Measurements from ENCODE around the gene ADAMTS14. TPM values are rescaled to one million over a fixed set of nuclear protein-coding genes. Genes with fewer than 3 reads are reported as not detected.

The ADAMTS14 gene
- polyA plus RNA-seq, 1 donor (not counting 4 experiments of a cell fraction or from before 2014, with no cell fraction given), result 0.09 TPM

DNA sequence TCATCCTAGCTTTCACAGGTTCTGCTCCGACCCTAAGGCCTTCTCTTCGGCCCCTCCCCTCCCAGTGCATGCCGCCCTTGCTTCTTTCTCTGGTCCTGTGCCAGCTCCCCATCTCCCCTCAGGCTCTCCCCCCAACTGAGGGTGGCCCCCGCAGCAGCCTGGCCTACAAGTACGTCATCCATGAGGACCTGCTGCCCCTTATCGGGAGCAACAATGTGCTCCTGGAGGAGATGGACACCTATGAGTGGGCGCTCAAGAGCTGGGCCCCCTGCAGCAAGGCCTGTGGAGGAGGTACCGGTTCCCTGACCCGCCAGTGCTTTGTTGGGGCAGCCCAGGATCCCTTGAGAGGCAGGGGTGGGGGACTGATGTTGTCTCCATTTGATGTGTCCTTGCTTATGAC is 79.0 kb downstream of the ADAMTS14 start:
- Histone ChIP-seq H3K4me3 (ENCODE audit: control insufficient read depth in 2 of 3, extremely low read depth in 1 of 3, insufficient read depth in 2 of 3, low read depth in 1 of 3, low read length in 3 of 3) (no peak overlapping the region), H2AFZ (ENCODE audit: control insufficient read depth, low read length) (no peak overlapping the region), H3K4me1 (ENCODE audit: control insufficient read depth, extremely low read depth, insufficient read depth, low read length) (no peaks in the 10 kb centered on the region), H3K9ac (ENCODE audit: control insufficient read depth, extremely low read depth, insufficient read depth, low read length) (no peak overlapping the region), H3K4me2 (ENCODE audit: control insufficient read depth, extremely low read depth, insufficient read depth, low read depth, low read length) (no peak overlapping the region), H3K36me3 (ENCODE audit: control insufficient read depth in 2 of 2, extremely low read depth in 1 of 2, insufficient read depth in 2 of 2, low read length in 2 of 2) (no peaks in the 10 kb centered on the region), H3K79me2 (ENCODE audit: control insufficient read depth, insufficient read depth, low read length) (no peaks in the 10 kb centered on the region), H3K27me3 (ENCODE audit: control insufficient read depth, extremely low read depth, insufficient read depth, low read length) (peaks cover 2% of the 10 kb centered on the region), H4K20me1 (ENCODE audit: control insufficient read depth, extremely low read depth, insufficient read depth, low read length) (peaks cover 3% of the 10 kb centered on the region), H3K9me3 (ENCODE audit: control insufficient read depth, low read depth, low read length) (no peaks in the 10 kb centered on the region), H3K9me1 (ENCODE audit: control insufficient read depth, extremely low read depth, insufficient read depth, low read length) (no peaks in the 10 kb centered on the region), H3K27ac (ENCODE audit: control insufficient read depth, insufficient read depth, low read length) (no peak overlapping the region)
- TF ChIP-seq, protein P1, sequence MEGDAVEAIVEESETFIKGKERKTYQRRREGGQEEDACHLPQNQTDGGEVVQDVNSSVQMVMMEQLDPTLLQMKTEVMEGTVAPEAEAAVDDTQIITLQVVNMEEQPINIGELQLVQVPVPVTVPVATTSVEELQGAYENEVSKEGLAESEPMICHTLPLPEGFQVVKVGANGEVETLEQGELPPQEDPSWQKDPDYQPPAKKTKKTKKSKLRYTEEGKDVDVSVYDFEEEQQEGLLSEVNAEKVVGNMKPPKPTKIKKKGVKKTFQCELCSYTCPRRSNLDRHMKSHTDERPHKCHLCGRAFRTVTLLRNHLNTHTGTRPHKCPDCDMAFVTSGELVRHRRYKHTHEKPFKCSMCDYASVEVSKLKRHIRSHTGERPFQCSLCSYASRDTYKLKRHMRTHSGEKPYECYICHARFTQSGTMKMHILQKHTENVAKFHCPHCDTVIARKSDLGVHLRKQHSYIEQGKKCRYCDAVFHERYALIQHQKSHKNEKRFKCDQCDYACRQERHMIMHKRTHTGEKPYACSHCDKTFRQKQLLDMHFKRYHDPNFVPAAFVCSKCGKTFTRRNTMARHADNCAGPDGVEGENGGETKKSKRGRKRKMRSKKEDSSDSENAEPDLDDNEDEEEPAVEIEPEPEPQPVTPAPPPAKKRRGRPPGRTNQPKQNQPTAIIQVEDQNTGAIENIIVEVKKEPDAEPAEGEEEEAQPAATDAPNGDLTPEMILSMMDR (optimal IDR thresholded peaks at IDR 0.05 in 1 of 3, IDR thresholded peaks at IDR 0.05 in 1 of 3, conservative IDR thresholded peaks at IDR 0.05 in 1 of 3; ENCODE audit: extremely low read depth in 1 of 3, insufficient read depth in 2 of 3, low read length in 3 of 3), result no peak
- no peak for TF ChIP-seq EZH2 (IDR thresholded peaks at IDR 0.05; ENCODE audit: low read length)
- FAIRE-seq, result no peak
- dilution Hi-C loops (cut with MboI; ENCODE audit: extremely low pct_ligation_motif_present, low sequenced_read_pairs), result no loop called here
- DNase-seq (ENCODE audit: low read depth, low spot score), result no peak

DNA sequence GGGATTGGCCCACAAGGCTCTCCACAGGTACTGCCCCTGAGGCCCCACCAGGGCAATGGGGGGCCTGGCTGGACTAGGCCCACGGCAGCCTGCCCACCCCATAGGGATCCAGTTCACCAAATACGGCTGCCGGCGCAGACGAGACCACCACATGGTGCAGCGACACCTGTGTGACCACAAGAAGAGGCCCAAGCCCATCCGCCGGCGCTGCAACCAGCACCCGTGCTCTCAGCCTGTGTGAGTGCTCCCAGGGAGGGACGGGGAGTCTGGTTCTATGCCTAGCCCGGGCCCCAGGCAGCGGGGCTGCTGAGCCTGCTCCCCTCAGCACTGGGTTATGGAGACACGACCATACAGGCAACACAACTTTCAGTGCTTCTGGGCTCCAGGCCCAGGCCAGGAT is 79.7 kb downstream of the ADAMTS14 start:
- H3K4me2 ChIP-seq (ENCODE audit: control insufficient read depth, extremely low read depth, insufficient read depth, low read depth, low read length), result no peak overlapping the region
- dilution Hi-C loops (cut with MboI; ENCODE audit: extremely low pct_ligation_motif_present, low sequenced_read_pairs), result no loop called here

More for the DNA sequence above, 79.7 kb downstream of the ADAMTS14 start:
- H4K20me1 ChIP-seq (ENCODE audit: control insufficient read depth, extremely low read depth, insufficient read depth, low read length), result peaks cover 1% of the 10 kb centered on the region
- no peaks in the 10 kb centered on the region for H3K9me3 ChIP-seq (ENCODE audit: control insufficient read depth, low read depth, low read length)
- H3K4me1 ChIP-seq (ENCODE audit: control insufficient read depth, extremely low read depth, insufficient read depth, low read length), result no peaks in the 10 kb centered on the region
- DNase-seq (ENCODE audit: low read depth, low spot score), result no peak
- H3K9ac ChIP-seq (ENCODE audit: control insufficient read depth, extremely low read depth, insufficient read depth, low read length), result no peak overlapping the region
- H3K79me2 ChIP-seq (ENCODE audit: control insufficient read depth, insufficient read depth, low read length), result no peaks in the 10 kb centered on the region
- no peak overlapping the region for H2AFZ ChIP-seq (ENCODE audit: control insufficient read depth, low read length)
- H3K9me1 ChIP-seq (ENCODE audit: control insufficient read depth, extremely low read depth, insufficient read depth, low read length), result no peaks in the 10 kb centered on the region
- H3K4me3 ChIP-seq (ENCODE audit: control insufficient read depth in 2 of 3, extremely low read depth in 1 of 3, insufficient read depth in 2 of 3, low read depth in 1 of 3, low read length in 3 of 3), result no peak overlapping the region
- FAIRE-seq, result no peak
- no peaks in the 10 kb centered on the region for H3K36me3 ChIP-seq (ENCODE audit: control insufficient read depth in 2 of 2, extremely low read depth in 1 of 2, insufficient read depth in 2 of 2, low read length in 2 of 2)
- H3K27ac ChIP-seq (ENCODE audit: control insufficient read depth, insufficient read depth, low read length), result no peak overlapping the region
- peaks cover 2% of the 10 kb centered on the region for H3K27me3 ChIP-seq (ENCODE audit: control insufficient read depth, extremely low read depth, insufficient read depth, low read length)
- TF ChIP-seq, protein P1 (optimal IDR thresholded peaks at IDR 0.05 in 1 of 3, IDR thresholded peaks at IDR 0.05 in 1 of 3, conservative IDR thresholded peaks at IDR 0.05 in 1 of 3; ENCODE audit: extremely low read depth in 1 of 3, insufficient read depth in 2 of 3, low read length in 3 of 3), result no peak
- TF ChIP-seq EZH2 (IDR thresholded peaks at IDR 0.05; ENCODE audit: low read length), result no peak
